C4-2B (cell line): Measurements from ENCODE around the gene MEIS1.

Experiments used
- H3K27ac ChIP-seq: fragments of 450-650 bp; 2 replicates; pipeline ENCODE4 v1.5.1; 2017
- ZFX ChIP-seq: fragments of 450-650 bp; IDR thresholded peaks from 2 replicates; pipeline ENCODE4 v1.6.1; 2017
- TF ChIP-seq, protein P1 (sequence below): fragments of 450-650 bp; conservative IDR thresholded peaks from 2 replicates; pipeline ENCODE4 v1.5.1; 2017; ENCODE audit warnings: mild to moderate bottlenecking

The MEIS1 gene

DNA sequence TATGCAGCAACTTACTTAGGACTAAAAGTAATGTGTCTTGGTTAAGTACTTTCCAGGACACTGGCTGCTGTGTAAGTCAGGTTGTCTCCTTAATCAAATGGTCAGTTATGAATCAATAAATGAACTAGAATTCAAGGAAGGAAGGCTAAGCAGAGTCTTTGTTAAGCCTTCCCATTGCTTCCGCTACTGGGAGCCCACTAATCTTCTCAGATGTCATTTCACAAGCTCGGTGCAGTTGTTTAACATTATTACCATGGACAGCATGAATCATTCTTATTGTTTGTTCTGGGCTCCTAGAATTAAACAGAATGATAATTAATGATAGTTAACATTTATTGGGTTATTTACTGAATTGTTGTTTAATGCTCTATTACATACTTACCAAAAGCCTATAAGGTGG is 26.0 kb upstream of the MEIS1 start:
- H3K27ac ChIP-seq = no peak overlapping the region
- TF ChIP-seq ZFX = no peak
- TF ChIP-seq, protein P1, sequence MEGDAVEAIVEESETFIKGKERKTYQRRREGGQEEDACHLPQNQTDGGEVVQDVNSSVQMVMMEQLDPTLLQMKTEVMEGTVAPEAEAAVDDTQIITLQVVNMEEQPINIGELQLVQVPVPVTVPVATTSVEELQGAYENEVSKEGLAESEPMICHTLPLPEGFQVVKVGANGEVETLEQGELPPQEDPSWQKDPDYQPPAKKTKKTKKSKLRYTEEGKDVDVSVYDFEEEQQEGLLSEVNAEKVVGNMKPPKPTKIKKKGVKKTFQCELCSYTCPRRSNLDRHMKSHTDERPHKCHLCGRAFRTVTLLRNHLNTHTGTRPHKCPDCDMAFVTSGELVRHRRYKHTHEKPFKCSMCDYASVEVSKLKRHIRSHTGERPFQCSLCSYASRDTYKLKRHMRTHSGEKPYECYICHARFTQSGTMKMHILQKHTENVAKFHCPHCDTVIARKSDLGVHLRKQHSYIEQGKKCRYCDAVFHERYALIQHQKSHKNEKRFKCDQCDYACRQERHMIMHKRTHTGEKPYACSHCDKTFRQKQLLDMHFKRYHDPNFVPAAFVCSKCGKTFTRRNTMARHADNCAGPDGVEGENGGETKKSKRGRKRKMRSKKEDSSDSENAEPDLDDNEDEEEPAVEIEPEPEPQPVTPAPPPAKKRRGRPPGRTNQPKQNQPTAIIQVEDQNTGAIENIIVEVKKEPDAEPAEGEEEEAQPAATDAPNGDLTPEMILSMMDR = no peak

DNA sequence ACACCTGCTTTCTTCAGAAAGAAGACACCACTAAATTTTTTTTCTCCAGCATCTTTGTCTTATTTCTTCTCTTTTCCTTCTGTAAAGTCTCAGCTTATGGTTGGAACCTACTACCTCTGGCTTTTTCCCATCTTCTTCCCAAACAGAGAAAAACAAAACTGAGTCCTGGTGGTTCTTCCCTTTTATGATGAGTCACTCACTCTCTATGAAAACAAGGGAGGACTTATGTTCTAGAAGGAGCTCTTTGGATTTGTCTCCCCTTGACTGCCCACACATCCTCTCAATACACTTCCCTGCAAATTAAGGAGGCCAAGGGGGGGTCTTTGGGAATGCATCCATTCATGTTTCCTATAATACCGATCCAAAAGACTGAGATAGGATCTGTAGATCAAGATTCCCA is 22.1 kb upstream of the MEIS1 start:
- H3K27ac ChIP-seq = no peak overlapping the region
- TF ChIP-seq, protein P1 = no peak
- TF ChIP-seq ZFX = no peak

DNA sequence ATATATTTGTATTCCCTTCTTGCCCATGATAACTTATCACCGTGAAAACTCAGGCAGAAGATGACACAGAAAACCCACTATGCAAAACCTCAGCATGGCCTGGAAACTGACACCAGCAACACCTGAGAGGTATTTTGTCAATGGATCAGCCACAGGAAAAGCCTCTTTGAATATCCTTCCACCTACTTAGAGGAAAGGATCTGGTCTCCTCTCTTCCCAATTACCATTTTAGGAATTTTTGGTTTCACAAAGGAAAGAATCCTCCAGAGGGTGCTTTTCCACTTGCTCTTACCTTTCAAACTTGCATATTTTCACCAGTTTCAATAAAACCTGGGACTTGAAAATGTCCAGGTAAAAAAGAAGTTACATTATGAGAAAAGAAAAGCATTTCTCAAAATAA is 20.0 kb upstream of the MEIS1 start:
- TF ChIP-seq, protein P1 = no peak
- no peak for TF ChIP-seq ZFX

DNA sequence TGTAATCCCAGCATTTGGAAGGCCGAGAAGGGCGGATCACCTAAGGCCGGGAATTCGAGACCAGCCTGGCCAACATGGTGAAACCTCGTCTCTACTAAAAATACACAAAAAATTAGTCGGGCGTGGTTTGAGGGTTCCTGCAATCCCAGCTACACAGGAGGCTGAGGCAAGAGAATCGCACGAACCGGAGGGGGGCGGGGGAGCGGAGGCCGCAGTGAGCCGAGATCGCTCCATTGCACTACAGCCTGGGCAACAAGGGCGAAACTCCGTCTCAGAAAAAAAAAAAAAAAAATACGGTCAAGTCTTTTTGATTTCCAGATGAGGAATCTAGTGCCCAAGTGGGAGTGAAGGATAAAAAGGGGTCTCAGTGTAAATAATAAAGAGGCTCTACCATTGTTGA is 16.5 kb upstream of the MEIS1 start:
- TF ChIP-seq ZFX = no peak
- TF ChIP-seq, protein P1 = no peak
- no peak overlapping the region for H3K27ac ChIP-seq

More for the DNA sequence above, 20.0 kb upstream of the MEIS1 start:
- no peak overlapping the region for H3K27ac ChIP-seq

DNA sequence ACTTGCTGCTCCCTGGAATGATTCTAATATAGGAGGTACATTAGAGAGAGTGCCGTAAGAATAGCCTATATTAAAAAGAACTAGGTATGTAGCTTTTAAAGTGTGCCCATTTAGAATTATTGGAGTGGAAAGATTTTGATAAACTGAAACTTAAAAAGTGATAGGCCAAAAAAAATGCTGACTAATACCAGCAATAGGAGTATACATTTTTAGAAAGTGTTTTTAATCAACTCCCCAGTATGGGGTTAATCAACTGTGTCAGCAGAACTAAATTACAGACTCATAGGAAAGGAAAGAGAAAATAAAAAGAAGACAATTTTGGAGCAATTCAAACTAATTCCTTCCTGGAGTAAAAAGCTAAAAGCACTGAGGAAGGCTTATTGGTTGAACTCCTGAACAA is 13.3 kb upstream of the MEIS1 start:
- H3K27ac ChIP-seq = no peak overlapping the region
- TF ChIP-seq, protein P1 = no peak
- TF ChIP-seq ZFX = no peak

DNA sequence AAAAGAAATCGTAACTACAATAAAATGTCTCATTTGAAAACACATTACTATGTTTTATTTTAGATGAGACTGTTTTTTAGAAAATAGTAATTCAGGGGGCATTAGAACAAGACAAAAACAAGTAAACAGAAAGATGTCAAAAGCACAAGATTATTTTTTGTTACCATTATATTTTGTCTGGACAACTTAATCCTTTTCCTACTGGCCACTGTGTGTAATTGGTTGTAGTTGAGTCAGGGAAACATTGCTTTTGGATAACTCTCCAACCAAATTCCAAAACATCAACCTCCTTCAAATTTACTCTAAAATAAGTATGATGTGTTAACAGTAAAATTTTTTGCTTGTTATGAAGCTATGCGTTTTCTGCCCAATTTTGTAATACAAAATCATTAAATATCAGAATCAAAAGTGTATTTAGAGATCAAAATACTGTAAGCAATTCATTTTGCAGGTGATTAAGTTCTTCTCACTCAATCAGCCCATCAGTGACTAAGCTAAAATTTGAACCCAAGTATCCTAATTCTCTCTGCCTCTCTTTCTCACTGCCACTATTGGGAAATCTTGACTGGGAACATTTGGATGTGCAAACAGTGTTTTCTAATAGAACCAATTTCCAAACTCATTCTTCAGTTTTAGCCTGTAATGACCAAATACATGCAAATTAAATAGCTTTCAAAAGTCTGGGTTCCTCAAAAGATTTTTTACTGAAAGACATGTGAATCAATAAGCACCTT is 11.4 kb upstream of the MEIS1 start:
- no peak overlapping the region for H3K27ac ChIP-seq
- TF ChIP-seq ZFX = no peak

DNA sequence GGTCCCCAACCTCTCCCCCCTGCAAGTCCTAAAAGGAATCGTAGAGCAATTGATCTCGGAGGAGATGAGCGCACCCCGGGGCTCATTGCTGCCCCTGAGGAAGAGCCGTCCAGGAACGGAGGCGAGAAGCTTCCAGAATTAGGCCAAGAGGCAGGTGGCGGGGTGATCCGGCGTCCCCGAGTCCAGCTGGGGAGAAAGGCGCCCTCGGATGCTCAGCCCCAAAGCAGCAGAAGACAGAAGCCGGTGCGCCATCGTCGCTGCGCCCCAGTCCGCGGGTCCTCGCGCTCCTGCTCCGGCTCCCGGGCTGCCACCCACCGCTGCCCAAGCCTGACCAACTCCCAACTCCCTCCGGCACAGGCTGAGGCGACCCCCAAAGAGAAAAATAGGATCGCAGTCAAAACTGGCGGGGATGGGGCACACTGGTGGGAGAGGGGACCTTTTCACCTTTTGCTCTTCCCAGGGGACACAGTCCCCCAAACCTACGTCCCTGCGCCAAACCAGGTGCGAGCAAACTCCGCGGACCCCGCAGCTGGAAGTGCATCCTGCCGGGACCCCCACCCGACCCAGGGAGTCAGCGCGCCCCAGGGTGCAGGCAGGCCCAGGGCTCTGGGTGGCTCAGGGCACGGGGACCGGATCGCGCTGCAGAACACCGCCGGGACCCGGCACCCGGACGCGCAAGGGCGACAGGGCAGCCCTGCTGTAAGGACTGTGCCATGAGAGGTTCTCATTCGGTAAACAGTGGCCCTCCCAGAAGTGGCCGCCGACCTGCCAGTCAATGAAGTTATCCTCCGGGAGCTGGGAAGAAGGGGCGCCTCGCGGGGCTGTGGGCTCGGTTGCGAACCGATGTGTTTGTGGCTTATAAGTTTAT is 8.4 kb upstream of the MEIS1 start:
- no peak overlapping the region for H3K27ac ChIP-seq
- TF ChIP-seq, protein P1 = no peak
- no peak for TF ChIP-seq ZFX
